Liver (tissue), 2 donors: ENCODE measurements around the gene GPR176.

Experiments
- YY1 ChIP-seq: IDR thresholded peaks from 2 replicates; pipeline ENCODE4 v1.6.1; 2016; ENCODE audit warnings: antibody characterized with exemption, mild to moderate bottlenecking
- TF ChIP-seq, protein P1 (sequence below): fragments of 150-350 bp; IDR thresholded peaks from 2 replicates; pipeline ENCODE4 v1.5.1; 2017; ENCODE audit warnings: improper control_type of control experiment, low read depth, low read length; ENCODE audit not compliant: missing input control
- donor health status: healthy.

GRCh38 chr15:39942101-39942752, 22.2 kb upstream of the GPR176 start:
- TF ChIP-seq YY1, result no peak
- TF ChIP-seq, protein P1, sequence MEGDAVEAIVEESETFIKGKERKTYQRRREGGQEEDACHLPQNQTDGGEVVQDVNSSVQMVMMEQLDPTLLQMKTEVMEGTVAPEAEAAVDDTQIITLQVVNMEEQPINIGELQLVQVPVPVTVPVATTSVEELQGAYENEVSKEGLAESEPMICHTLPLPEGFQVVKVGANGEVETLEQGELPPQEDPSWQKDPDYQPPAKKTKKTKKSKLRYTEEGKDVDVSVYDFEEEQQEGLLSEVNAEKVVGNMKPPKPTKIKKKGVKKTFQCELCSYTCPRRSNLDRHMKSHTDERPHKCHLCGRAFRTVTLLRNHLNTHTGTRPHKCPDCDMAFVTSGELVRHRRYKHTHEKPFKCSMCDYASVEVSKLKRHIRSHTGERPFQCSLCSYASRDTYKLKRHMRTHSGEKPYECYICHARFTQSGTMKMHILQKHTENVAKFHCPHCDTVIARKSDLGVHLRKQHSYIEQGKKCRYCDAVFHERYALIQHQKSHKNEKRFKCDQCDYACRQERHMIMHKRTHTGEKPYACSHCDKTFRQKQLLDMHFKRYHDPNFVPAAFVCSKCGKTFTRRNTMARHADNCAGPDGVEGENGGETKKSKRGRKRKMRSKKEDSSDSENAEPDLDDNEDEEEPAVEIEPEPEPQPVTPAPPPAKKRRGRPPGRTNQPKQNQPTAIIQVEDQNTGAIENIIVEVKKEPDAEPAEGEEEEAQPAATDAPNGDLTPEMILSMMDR, result no peak
